GM12873 (cell line): Measurements from ENCODE around the gene KIF1A.

Source experiments
- CTCF ChIP-seq: IDR thresholded peaks from 2 replicates; pipeline ENCODE4 v1.5.1; 2012; ENCODE audit warnings: low read depth, mild to moderate bottlenecking, moderate library complexity, low read length, control low read depth; ENCODE audit not compliant: insufficient read depth; ENCODE audit errors: missing control alignments

The KIF1A gene

GRCh38 chr2:240760121-240760520 is 59.9 kb downstream of the KIF1A start:
- no peak for TF ChIP-seq CTCF

GRCh38 chr2:240759459-240759858 is 60.6 kb downstream of the KIF1A start:
- TF ChIP-seq CTCF, result no peak

- no peak for TF ChIP-seq CTCF
These were observed 62.9 kb downstream of the KIF1A start for GRCh38 chr2:240757086-240757614.

GRCh38 chr2:240752209-240752608 is 67.8 kb downstream of the KIF1A start:
- TF ChIP-seq CTCF, result no peak

GRCh38 chr2:240750409-240750808 is 69.6 kb downstream of the KIF1A start:
- TF ChIP-seq CTCF, result no peak

- TF ChIP-seq CTCF, result no peak
These were observed 70.5 kb downstream of the KIF1A start for GRCh38 chr2:240749516-240749915.

- no peak for TF ChIP-seq CTCF
These were observed 72.8 kb downstream of the KIF1A start for GRCh38 chr2:240747256-240747655.
